ENCODE results near the gene IFT20.

- TF ChIP-seq CEBPB (IDR thresholded peaks at IDR 0.05) = no peak
- TF ChIP-seq FOXM1 (IDR thresholded peaks at IDR 0.05; ENCODE audit: borderline replicate concordance, low read depth) = no peak
- no peak for TF ChIP-seq RAD21 (IDR thresholded peaks at IDR 0.05; ENCODE audit: low read depth)
- TF ChIP-seq TAF1 (IDR thresholded peaks at IDR 0.05; ENCODE audit: low read depth) = no peak
- no peak for TF ChIP-seq EP300 (IDR thresholded peaks at IDR 0.05; ENCODE audit: borderline replicate concordance)
- TF ChIP-seq YY1 (IDR thresholded peaks at IDR 0.05; ENCODE audit: low read depth) = no peak
- no peak for TF ChIP-seq ZBTB7A (IDR thresholded peaks at IDR 0.05; ENCODE audit: low read depth)
- TF ChIP-seq TCF12 (IDR thresholded peaks at IDR 0.05; ENCODE audit: low read depth) = no peak
- no peak for TF ChIP-seq NFIC (IDR thresholded peaks at IDR 0.05)
Observed at GRCh38 chr17:28334171-28334570, 1.1 kb downstream of the IFT20 start.

Data from Ishikawa (cell line).